Occipital lobe (tissue), 2 donors: ENCODE results near the gene GPAT3. TPM values are rescaled to one million over a fixed set of nuclear protein-coding genes. Genes with fewer than 3 reads are reported as not detected.
A peak's percentile ranks its signal among the peaks of the same experiment; 100 is the strongest.
"Not testable (repeated sequence)": the region's sequence is repeated elsewhere in the genome, so short reads cannot be mapped to it uniquely, and the experiment has no call there.

Experiments used
- DNase-seq: peaks from one replicate; lab custom pipeline; 2025; lab: John Stamatoyannopoulos, UW
- total RNA-seq: library from RNA; depleted of rRNA; stranded (reverse); fragments of >200 nt; gene quantifications from one replicate; pipeline ENCODE4 v1.2.3, GENCODE V29; 2014

The GPAT3 gene
- not detected for total RNA-seq

- DNase-seq: peak; percentile 56
Observed at GRCh38 chr4:83535520-83536361, at the start of gene GPAT3. GPAT3 (plus strand) TSS chr4:83536108; CDS start chr4:83536623, 515 bp downstream.

GRCh38 chr4:83486457-83487129 is 49.3 kb upstream of the GPAT3 start:
- no peak for DNase-seq

- DNase-seq: no peak
Observed at GRCh38 chr4:83489711-83490326, 46.1 kb upstream of the GPAT3 start.

GRCh38 chr4:83490876-83491450 is 44.9 kb upstream of the GPAT3 start:
- DNase-seq: no peak

DNA sequence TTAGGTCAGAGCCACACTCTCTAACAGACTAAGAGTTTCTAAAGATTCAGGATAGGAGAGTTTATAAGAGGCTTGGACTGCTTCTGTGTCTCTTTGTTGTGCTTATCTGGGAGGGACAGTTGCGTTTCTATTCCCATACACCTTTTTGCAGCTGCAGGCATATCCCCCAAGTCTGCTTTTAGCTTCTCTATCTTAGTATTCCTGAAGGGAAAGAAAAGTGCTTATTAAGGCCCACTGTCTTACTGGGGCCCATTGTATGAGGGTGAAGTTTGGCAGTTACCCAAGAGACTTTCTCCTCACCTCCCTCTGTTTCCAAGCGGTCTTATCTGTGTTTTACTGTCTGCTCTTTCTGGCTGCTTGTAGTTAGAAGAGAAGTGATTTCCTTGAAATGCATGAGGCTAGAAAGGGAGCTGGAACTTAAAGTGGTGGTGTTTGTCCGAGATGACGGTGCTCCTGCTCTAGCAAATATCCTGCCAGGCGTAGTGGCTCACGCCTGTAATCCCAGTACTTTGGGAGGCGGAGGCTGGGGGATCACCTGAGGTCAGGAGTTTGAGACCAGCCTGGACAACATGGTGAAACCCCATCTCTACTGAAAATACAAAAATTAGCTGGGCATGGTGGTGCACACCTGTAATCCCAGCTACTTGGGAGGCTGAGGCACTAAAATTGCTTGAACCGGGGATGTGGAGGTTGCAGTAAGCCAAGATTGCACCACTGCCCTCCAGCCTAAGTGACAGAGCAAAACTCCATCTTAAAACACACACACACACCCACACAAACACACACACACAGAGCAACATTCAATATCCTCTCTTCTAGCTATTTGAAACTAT is 39.6 kb upstream of the GPAT3 start:
- not testable (repeated sequence) for DNase-seq

- DNase-seq: no peak
Observed at GRCh38 chr4:83498187-83498586, 37.7 kb upstream of the GPAT3 start.

DNA sequence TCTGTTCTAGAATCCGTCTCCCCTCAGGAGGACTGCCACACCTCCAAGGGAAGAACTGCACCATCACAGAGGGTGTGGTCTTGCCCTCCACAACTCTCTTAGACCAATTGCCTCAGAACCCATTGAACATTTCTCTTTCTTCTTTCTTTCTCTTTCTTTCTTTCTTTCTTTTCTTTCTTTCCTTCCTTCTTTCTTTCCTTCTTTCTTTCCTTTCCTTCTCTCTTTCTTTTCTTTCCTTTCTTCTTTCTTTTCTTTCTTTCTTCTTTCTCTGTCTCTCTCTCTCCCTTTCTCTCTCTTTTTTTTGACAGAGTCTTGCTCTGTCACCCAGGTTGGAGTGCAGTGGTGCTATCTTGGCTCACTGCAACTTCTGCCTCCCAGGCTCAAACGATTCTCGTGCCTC is 34.2 kb upstream of the GPAT3 start:
- DNase-seq: not testable (repeated sequence)

- no peak for DNase-seq
Observed at GRCh38 chr4:83503974-83504373, 31.9 kb upstream of the GPAT3 start.

DNA sequence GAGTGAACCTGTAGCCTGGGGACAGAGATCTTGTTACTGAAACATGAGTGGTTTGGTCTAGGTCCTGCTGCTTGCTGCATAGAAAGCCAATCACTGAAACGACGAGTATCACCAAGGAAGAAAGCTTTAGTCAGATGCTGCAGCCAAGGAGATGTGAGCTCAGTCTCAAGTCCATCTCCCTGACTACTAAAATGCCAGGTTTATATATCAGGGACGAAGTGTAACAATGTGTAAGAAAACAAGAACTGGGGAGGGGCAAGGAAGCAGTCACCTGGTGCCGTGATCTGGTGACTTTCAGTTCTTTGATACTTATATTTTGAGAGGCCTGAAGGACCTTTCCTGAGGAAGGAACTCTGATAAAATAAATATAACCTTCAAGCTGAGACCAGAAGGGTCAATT is 31.4 kb upstream of the GPAT3 start:
- no peak for DNase-seq

- no peak for DNase-seq
Observed at GRCh38 chr4:83504996-83505395, 30.9 kb upstream of the GPAT3 start.

- DNase-seq: not testable (repeated sequence)
Observed at GRCh38 chr4:83509156-83509585, 26.7 kb upstream of the GPAT3 start.

GRCh38 chr4:83510442-83510841 is 25.5 kb upstream of the GPAT3 start:
- DNase-seq: no peak

- no peak for DNase-seq
Observed at GRCh38 chr4:83516042-83516772, 19.7 kb upstream of the GPAT3 start.

GRCh38 chr4:83522239-83522638 is 13.7 kb upstream of the GPAT3 start:
- DNase-seq: no peak

DNA sequence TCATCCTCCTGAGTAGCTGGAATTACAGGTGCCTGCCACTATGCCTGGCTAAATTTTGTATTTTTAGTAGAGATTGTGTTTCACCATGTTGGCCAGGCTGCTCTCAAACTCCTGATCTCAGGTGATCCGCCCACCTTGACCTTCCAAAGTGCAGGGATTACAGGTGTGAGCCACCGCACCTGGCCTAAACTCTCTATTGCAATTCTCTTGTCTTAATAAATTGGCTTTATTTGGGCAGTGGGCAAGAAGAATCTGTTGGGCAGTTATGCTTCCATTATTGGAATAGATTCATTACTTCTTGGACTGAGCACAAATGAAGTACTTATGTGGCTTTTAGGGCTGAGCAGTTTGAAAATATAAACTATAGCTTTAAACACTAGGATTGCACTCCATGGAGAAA is 8.2 kb upstream of the GPAT3 start:
- DNase-seq: no peak

DNA sequence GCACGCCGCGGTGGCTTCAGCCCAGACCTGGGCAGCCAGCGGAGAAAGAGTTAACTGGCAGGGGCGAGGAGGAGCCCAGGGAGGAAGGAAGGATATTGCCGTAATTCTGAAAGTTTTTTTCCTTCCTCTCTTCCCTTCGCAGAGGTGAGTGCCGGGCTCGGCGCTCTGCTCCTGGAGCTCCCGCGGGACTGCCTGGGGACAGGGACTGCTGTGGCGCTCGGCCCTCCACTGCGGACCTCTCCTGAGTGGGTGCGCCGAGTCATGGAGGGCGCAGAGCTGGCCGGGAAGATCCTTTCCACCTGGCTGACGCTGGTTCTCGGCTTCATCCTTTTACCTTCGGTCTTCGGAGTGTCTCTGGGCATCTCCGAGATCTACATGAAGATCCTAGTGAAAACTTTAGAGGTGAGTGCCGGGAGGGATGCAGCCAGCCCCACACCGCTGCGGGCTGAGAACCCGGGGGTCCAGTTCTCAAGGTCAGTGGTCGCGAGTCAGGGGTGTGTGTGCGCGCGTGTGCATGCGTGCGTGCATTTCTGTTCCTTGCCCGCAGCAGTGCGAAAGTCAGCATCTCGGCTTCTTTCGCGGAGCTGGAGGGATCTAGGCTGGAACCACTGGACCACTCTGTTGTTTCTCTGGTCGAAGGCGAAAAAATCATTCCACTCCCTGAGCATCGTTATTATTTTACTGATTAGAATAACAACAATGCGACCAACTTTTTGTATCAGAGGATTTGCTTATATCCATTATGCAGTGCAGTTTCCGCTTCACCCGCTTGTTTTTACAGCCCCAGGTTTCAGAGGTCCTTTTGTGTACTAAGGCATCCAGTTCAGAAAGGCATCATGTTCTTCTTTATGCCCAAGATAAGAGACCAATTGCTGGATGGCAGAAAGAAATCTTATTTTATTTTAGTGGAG is 709 bp downstream of the GPAT3 start:
- no peak for DNase-seq

GRCh38 chr4:83542225-83542624 is 6.3 kb downstream of the GPAT3 start:
- DNase-seq: no peak

- no peak for DNase-seq
Observed at GRCh38 chr4:83546786-83547185, 10.9 kb downstream of the GPAT3 start.

GRCh38 chr4:83548151-83548905 is 12.4 kb downstream of the GPAT3 start:
- DNase-seq: peak; percentile 1
